OCI-LY3 (cell line): ENCODE measurements around the gene NRXN3.

Experiments
- H2AFZ ChIP-seq: fragments of 200-600, 300-600 bp; shearing (Covaris generic); 2 replicates; pipeline ENCODE4 v1.6.0; 2014; ENCODE audit warnings: antibody characterized with exemption, low read depth, low read length
- H3K27ac ChIP-seq: fragments of 200-600, 300-600 bp; sonication (generic); 2 replicates; pipeline ENCODE4 v1.5.1; 2014; ENCODE audit warnings: mild to moderate bottlenecking, low read length, moderate library complexity, mixed read lengths
- H3K27me3 ChIP-seq: fragments of 200-600, 300-600 bp; sonication (generic); 2 replicates; pipeline ENCODE4 v1.6.1; 2014; ENCODE audit warnings: low read depth, low read length, mixed read lengths
- H3K36me3 ChIP-seq: fragments of 200-600, 300-600 bp; sonication (generic); replicated peaks from 2 replicates; pipeline ENCODE3; 2014; ENCODE audit warnings: low read depth, low read length, mixed read lengths
- H3K4me1 ChIP-seq: fragments of 300-600, 200-600 bp; sonication (generic); 2 replicates; pipeline ENCODE4 v1.6.1; 2014; ENCODE audit warnings: low read length, mixed read lengths
- H3K4me2 ChIP-seq: fragments of 200-600, 300-600 bp; sonication (generic); 2 replicates; pipeline ENCODE4 v1.6.1; 2014; ENCODE audit warnings: low read length, mixed read lengths
- H3K4me3 ChIP-seq: fragments of 300-600, 200-600 bp; sonication (generic); 2 replicates; pipeline ENCODE4 v1.5.1; 2014; ENCODE audit warnings: antibody characterized with exemption, mild to moderate bottlenecking, low read length, moderate library complexity
- H3K79me2 ChIP-seq: fragments of 300-600, 200-600 bp; shearing (Covaris generic); 2 replicates; pipeline ENCODE4 v1.6.1; 2014; ENCODE audit warnings: mild to moderate bottlenecking, low read length, mixed read lengths
- H3K9ac ChIP-seq: fragments of 300-600, 200-600 bp; shearing (Covaris generic); 2 replicates; pipeline ENCODE4 v1.6.0; 2014; ENCODE audit warnings: mild to moderate bottlenecking, low read length, moderate library complexity
- H3K9me3 ChIP-seq: fragments of 200-600, 300-600 bp; shearing (Covaris generic); 2 replicates; pipeline ENCODE4 v1.6.1; 2014; ENCODE audit warnings: low read length, mixed read lengths; ENCODE audit not compliant: insufficient read depth
- H4K20me1 ChIP-seq: fragments of 200-600, 300-600 bp; sonication (generic); 2 replicates; pipeline ENCODE4 v1.6.1; 2016; ENCODE audit warnings: low read length, mixed read lengths; ENCODE audit not compliant: insufficient read depth
- CTCF ChIP-seq: fragments of 200-600, 300-600 bp; sonication (generic); IDR thresholded peaks from 2 replicates; pipeline ENCODE4 v1.5.1; 2014; ENCODE audit warnings: antibody characterized with exemption, low read length, low read depth
- EZH2phosphoT487 ChIP-seq: fragments of 200-600 bp; shearing (Covaris generic); IDR thresholded peaks from 2 replicates; pipeline ENCODE4 v1.6.1; 2018; ENCODE audit warnings: antibody characterized with exemption, mixed run types, low read depth

The NRXN3 gene

GRCh38 chr14:79278286-79278797 is 1108.2 kb downstream of the NRXN3 start:
- Histone ChIP-seq H3K27me3 (no peaks in the 10 kb centered on the region), H3K4me1 (no peaks in the 10 kb centered on the region), H2AFZ (no peak overlapping the region), H3K79me2 (no peaks in the 10 kb centered on the region), H3K36me3 (no peaks in the 10 kb centered on the region), H3K9me3 (no peaks in the 10 kb centered on the region), H4K20me1 (no peaks in the 10 kb centered on the region), H3K9ac (no peak overlapping the region), H3K4me2 (no peak overlapping the region), H3K4me3 (no peak overlapping the region), H3K27ac (no peak overlapping the region)
- no peak for TF ChIP-seq EZH2phosphoT487
- TF ChIP-seq CTCF, result no peak

GRCh38 chr14:79278798-79279644 is 1108.8 kb downstream of the NRXN3 start:
- Histone ChIP-seq H3K9ac (no peak overlapping the region), H3K27me3 (no peaks in the 10 kb centered on the region), H2AFZ (no peak overlapping the region), H4K20me1 (no peaks in the 10 kb centered on the region), H3K36me3 (no peaks in the 10 kb centered on the region), H3K9me3 (no peaks in the 10 kb centered on the region), H3K79me2 (no peaks in the 10 kb centered on the region), H3K27ac (no peak overlapping the region), H3K4me2 (no peak overlapping the region), H3K4me1 (no peaks in the 10 kb centered on the region), H3K4me3 (no peak overlapping the region)
- TF ChIP-seq CTCF (no peak), EZH2phosphoT487 (no peak)

- no peak overlapping the region for H2AFZ ChIP-seq
- H3K27ac ChIP-seq, result no peak overlapping the region
- no peaks in the 10 kb centered on the region for H3K4me1 ChIP-seq
- no peaks in the 10 kb centered on the region for H3K36me3 ChIP-seq
- H3K79me2 ChIP-seq, result no peaks in the 10 kb centered on the region
- no peak overlapping the region for H3K4me2 ChIP-seq
- H3K27me3 ChIP-seq, result no peaks in the 10 kb centered on the region
- TF ChIP-seq CTCF (no peak), EZH2phosphoT487 (no peak)
- H3K9ac ChIP-seq, result no peak overlapping the region
- H3K4me3 ChIP-seq, result no peak overlapping the region
- no peaks in the 10 kb centered on the region for H3K9me3 ChIP-seq
- no peaks in the 10 kb centered on the region for H4K20me1 ChIP-seq
Measured at GRCh38 chr14:79279645-79280597, 1109.7 kb downstream of the NRXN3 start.
